Measurements from ENCODE around the gene ANKRD6.

ANKRD6 gene

DNA sequence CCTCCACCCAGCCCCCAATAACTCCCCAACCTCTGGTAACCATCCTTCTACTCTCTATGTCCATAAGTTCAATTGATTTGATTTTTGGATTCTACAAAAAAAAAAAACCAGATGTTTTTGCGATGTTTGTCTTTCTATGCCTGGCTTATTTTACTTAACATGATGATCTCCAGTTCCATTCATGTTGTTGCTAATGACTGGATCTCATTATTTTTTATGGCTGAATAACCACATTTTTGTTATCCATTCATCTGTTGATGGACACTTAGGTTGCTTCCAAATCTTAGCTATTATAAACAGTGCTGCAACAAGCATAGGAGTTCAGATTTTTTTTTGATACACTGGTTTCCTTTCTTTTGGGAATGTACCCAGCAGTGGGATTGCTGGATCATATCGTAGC lies 106.8 kb downstream of the ANKRD6 start:
- TF ChIP-seq, protein P1, sequence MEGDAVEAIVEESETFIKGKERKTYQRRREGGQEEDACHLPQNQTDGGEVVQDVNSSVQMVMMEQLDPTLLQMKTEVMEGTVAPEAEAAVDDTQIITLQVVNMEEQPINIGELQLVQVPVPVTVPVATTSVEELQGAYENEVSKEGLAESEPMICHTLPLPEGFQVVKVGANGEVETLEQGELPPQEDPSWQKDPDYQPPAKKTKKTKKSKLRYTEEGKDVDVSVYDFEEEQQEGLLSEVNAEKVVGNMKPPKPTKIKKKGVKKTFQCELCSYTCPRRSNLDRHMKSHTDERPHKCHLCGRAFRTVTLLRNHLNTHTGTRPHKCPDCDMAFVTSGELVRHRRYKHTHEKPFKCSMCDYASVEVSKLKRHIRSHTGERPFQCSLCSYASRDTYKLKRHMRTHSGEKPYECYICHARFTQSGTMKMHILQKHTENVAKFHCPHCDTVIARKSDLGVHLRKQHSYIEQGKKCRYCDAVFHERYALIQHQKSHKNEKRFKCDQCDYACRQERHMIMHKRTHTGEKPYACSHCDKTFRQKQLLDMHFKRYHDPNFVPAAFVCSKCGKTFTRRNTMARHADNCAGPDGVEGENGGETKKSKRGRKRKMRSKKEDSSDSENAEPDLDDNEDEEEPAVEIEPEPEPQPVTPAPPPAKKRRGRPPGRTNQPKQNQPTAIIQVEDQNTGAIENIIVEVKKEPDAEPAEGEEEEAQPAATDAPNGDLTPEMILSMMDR (IDR thresholded peaks at IDR 0.05): no peak

GRCh38 chr6:89542081-89542857 lies 109.3 kb downstream of the ANKRD6 start:
- TF ChIP-seq, protein P1 (IDR thresholded peaks at IDR 0.05): no peak

GRCh38 chr6:89542866-89543265 lies 109.9 kb downstream of the ANKRD6 start:
- TF ChIP-seq, protein P1 (IDR thresholded peaks at IDR 0.05): no peak

- TF ChIP-seq, protein P1 (IDR thresholded peaks at IDR 0.05): no peak
Observed at GRCh38 chr6:89547281-89547680, 114.3 kb downstream of the ANKRD6 start.

DNA sequence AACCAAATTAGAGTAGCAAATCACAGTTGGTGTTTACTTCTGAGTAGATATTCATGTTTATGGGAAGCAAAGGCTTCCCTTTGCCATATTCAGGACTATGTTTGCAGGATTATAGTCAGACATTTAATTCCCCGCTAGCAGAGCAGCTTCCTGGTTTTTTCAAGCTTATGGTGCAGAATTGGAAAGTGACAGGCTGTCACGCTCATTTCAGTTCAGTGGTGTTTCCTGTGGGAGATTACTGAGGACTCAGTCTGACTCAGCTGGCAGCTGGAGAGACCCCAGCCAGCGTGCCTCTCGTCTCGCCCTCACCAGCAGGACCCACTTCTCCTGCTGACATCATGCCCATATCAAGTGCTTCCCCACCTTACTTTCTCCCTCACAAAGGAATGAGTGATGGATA lies 120.5 kb downstream of the ANKRD6 start:
- TF ChIP-seq, protein P1 (IDR thresholded peaks at IDR 0.05): no peak

- TF ChIP-seq, protein P1 (IDR thresholded peaks at IDR 0.05): no peak
Observed at GRCh38 chr6:89554106-89554505, 121.2 kb downstream of the ANKRD6 start.

GRCh38 chr6:89555031-89555430 lies 122.1 kb downstream of the ANKRD6 start:
- TF ChIP-seq, protein P1 (IDR thresholded peaks at IDR 0.05): no peak

Data from LNCAP (cell line).